Neural cell (in vitro differentiated cells): ENCODE results near the gene TAS2R50. TPM values are rescaled to one million over a fixed set of nuclear protein-coding genes. Genes with fewer than 3 reads are reported as not detected.

Experiments used
- H2AFZ ChIP-seq: fragments of 200-600, 300-800 bp; sonication (generic), shearing (Covaris generic); 2 replicates; pipeline ENCODE4 v1.6.0; 2014; ENCODE audit warnings: low read depth, mild to moderate bottlenecking, antibody characterized with exemption, low read length, moderate library complexity
- H3F3A ChIP-seq: fragments of 200-600 bp; shearing (Covaris generic); 2 replicates; pipeline ENCODE4 v1.6.1; 2016; ENCODE audit warnings: mild to moderate bottlenecking, moderate library complexity, mixed read lengths, antibody characterized with exemption, low read length; ENCODE audit not compliant: insufficient read depth, poor library complexity, severe bottlenecking
- H3K27ac ChIP-seq: fragments of 200-600, 300-800 bp; sonication (generic), shearing (Covaris generic); 2 replicates; pipeline ENCODE4 v1.5.1; 2014; ENCODE audit warnings: mild to moderate bottlenecking, low read length, moderate library complexity
- H3K27me3 ChIP-seq: fragments of 300-800, 200-600 bp; sonication (generic), shearing (Covaris generic); 2 replicates; pipeline ENCODE4 v1.6.0; 2014; ENCODE audit warnings: mild to moderate bottlenecking, low read depth, low read length, moderate library complexity; ENCODE audit not compliant: insufficient read depth
- H3K36me3 ChIP-seq: fragments of 300-800, 200-600 bp; sonication (generic), shearing (Covaris generic); 2 replicates; pipeline ENCODE4 v1.5.1; 2014; ENCODE audit warnings: mild to moderate bottlenecking, antibody characterized with exemption, low read length, moderate library complexity; ENCODE audit not compliant: insufficient read depth
- H3K4me2 ChIP-seq: fragments of 300-800, 200-600 bp; sonication (generic), shearing (Covaris generic); 2 replicates; pipeline ENCODE4 v1.6.0; 2014; ENCODE audit warnings: mild to moderate bottlenecking, low read length
- H3K4me3 ChIP-seq: fragments of 300-800, 200-600 bp; sonication (generic), shearing (Covaris generic); 2 replicates; pipeline ENCODE4 v1.5.1; 2014; ENCODE audit warnings: mild to moderate bottlenecking, low read length, moderate library complexity
- H3K79me2 ChIP-seq: fragments of 200-600 bp; shearing (Covaris generic); replicated peaks from 2 replicates; pipeline ENCODE4 v1.6.0; 2014; ENCODE audit warnings: mild to moderate bottlenecking, low read length, moderate library complexity; ENCODE audit not compliant: insufficient read depth
- H3K9ac ChIP-seq: fragments of 300-800, 200-600 bp; sonication (generic), shearing (Covaris generic); 2 replicates; pipeline ENCODE4 v1.6.1; 2016; ENCODE audit warnings: mild to moderate bottlenecking, low read length, mixed read lengths
- H3K9me2 ChIP-seq: fragments of 200-600 bp; shearing (Covaris generic); 2 replicates; pipeline ENCODE4 v1.6.1; 2016; ENCODE audit warnings: mild to moderate bottlenecking, low read length, mixed read lengths; ENCODE audit not compliant: insufficient read depth
- H3K9me3 ChIP-seq: fragments of 200-600, 300-800 bp; sonication (generic), shearing (Covaris generic); 2 replicates; pipeline ENCODE4 v1.6.1; 2016; ENCODE audit warnings: mild to moderate bottlenecking, mixed run types, low read length, moderate library complexity, mixed read lengths
- H4K20me1 ChIP-seq: fragments of 200-600 bp; shearing (Covaris generic); 2 replicates; pipeline ENCODE4 v1.6.1; 2016; ENCODE audit warnings: mild to moderate bottlenecking, mixed run types; ENCODE audit not compliant: insufficient read depth
- EZH2 ChIP-seq: fragments of 200-600, 300-800 bp; shearing (Covaris generic), sonication (generic); IDR thresholded peaks from 2 replicates; pipeline ENCODE4 v1.6.1; 2014; ENCODE audit warnings: antibody characterized with exemption, low read length, borderline replicate concordance, mild to moderate bottlenecking; ENCODE audit not compliant: insufficient read depth, poor library complexity, severe bottlenecking
- MXI1 ChIP-seq: fragments of 450-650 bp; conservative IDR thresholded peaks from 2 replicates; pipeline ENCODE4 v1.6.1; 2014; ENCODE audit warnings: antibody characterized with exemption, mild to moderate bottlenecking; ENCODE audit not compliant: poor library complexity, severe bottlenecking
- POLR2AphosphoS5 ChIP-seq: IDR thresholded peaks from 2 replicates; pipeline ENCODE4 v1.6.1; 2012
- SMC3 ChIP-seq: fragments of 450-650 bp; conservative IDR thresholded peaks from 2 replicates; pipeline ENCODE4 v1.6.1; 2014; ENCODE audit warnings: antibody characterized with exemption, mild to moderate bottlenecking, moderate library complexity; ENCODE audit not compliant: poor library complexity
- TAF1 ChIP-seq: IDR thresholded peaks from 2 replicates; pipeline ENCODE4 v1.6.1; 2012; ENCODE audit warnings: low read depth
- polyA plus RNA-seq: library from polyadenylated mRNA; depleted of rRNA; stranded (reverse); fragments of >200 nt; gene quantifications from 2 replicates; pipeline ENCODE4 v1.2.3, GENCODE V29; 2014
- TF ChIP-seq, protein P1 (sequence below): IDR thresholded peaks from 2 replicates; pipeline ENCODE4 v1.6.1; 2012; ENCODE audit warnings: borderline replicate concordance
- TF ChIP-seq, protein P2 (sequence below): fragments of 450-650 bp; IDR thresholded peaks from 2 replicates; pipeline ENCODE4 v1.5.1; 2014; ENCODE audit warnings: antibody characterized with exemption, mild to moderate bottlenecking, moderate library complexity; ENCODE audit not compliant: poor library complexity, severe bottlenecking

The TAS2R50 gene
- polyA plus RNA-seq, 1 donor from 2014 or later: not detected

DNA sequence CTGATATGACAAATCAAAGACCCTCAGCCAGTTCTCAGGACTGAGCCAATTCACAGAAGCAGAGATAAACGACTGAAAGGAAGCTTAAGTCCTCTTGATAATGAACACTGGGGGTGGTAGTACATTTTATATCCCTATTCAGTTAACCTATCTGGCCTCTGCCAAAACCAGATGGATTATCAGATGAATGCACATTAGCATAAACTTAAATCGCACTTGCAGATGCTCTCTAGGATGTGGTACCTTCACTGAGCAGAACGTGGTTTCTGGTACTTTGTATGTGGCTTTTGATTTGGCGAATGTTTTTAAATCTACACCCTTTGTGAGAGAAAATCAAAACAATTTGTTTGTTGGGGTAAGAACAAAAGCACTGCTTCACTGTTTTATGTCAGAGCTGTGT is 26.5 kb downstream of the TAS2R50 start:
- no peak overlapping the region for H3K4me2 ChIP-seq
- H3K9me2 ChIP-seq: no peaks in the 10 kb centered on the region
- no peaks in the 10 kb centered on the region for H4K20me1 ChIP-seq
- H3K27me3 ChIP-seq: no peaks in the 10 kb centered on the region
- TF ChIP-seq, protein P1, sequence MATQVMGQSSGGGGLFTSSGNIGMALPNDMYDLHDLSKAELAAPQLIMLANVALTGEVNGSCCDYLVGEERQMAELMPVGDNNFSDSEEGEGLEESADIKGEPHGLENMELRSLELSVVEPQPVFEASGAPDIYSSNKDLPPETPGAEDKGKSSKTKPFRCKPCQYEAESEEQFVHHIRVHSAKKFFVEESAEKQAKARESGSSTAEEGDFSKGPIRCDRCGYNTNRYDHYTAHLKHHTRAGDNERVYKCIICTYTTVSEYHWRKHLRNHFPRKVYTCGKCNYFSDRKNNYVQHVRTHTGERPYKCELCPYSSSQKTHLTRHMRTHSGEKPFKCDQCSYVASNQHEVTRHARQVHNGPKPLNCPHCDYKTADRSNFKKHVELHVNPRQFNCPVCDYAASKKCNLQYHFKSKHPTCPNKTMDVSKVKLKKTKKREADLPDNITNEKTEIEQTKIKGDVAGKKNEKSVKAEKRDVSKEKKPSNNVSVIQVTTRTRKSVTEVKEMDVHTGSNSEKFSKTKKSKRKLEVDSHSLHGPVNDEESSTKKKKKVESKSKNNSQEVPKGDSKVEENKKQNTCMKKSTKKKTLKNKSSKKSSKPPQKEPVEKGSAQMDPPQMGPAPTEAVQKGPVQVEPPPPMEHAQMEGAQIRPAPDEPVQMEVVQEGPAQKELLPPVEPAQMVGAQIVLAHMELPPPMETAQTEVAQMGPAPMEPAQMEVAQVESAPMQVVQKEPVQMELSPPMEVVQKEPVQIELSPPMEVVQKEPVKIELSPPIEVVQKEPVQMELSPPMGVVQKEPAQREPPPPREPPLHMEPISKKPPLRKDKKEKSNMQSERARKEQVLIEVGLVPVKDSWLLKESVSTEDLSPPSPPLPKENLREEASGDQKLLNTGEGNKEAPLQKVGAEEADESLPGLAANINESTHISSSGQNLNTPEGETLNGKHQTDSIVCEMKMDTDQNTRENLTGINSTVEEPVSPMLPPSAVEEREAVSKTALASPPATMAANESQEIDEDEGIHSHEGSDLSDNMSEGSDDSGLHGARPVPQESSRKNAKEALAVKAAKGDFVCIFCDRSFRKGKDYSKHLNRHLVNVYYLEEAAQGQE: no peak
- TF ChIP-seq SMC3: no peak
- no peaks in the 10 kb centered on the region for H3K79me2 ChIP-seq
- no peak overlapping the region for H2AFZ ChIP-seq
- H3F3A ChIP-seq: no peaks in the 10 kb centered on the region
- H3K9ac ChIP-seq: no peak overlapping the region
- H3K4me3 ChIP-seq: no peak overlapping the region
- peaks cover 14% of the 10 kb centered on the region for H3K9me3 ChIP-seq
- H3K36me3 ChIP-seq: no peaks in the 10 kb centered on the region
- no peak overlapping the region for H3K27ac ChIP-seq

DNA sequence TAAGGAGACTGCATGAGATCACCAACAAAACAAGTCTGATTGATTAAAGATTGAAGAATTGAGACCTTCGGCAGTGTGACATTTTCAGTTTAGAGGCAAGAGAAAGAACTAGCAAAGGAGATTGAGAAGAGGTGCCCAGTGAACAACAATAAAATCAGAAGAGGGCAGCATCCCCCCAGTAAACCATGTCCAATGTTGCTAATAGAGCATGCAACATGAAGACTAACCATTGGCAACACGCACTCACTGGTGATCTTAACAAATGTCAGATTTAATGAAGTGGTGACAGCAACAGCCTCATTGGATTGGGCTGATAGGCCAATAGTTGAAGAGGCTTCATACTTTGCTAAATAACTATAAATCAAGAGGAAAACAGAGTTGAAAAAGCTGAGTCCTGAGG is 26.9 kb downstream of the TAS2R50 start:
- no peak overlapping the region for H3K9ac ChIP-seq
- no peak overlapping the region for H3K4me3 ChIP-seq
- H3F3A ChIP-seq: no peaks in the 10 kb centered on the region
- H3K27ac ChIP-seq: no peak overlapping the region
- peaks cover 14% of the 10 kb centered on the region for H3K9me3 ChIP-seq
- H3K79me2 ChIP-seq: no peaks in the 10 kb centered on the region
- H3K27me3 ChIP-seq: no peaks in the 10 kb centered on the region
- no peaks in the 10 kb centered on the region for H4K20me1 ChIP-seq
- H3K36me3 ChIP-seq: no peaks in the 10 kb centered on the region
- no peak overlapping the region for H2AFZ ChIP-seq
- no peak overlapping the region for H3K4me2 ChIP-seq
- H3K9me2 ChIP-seq: no peaks in the 10 kb centered on the region
- TF ChIP-seq, protein P1: no peak
- TF ChIP-seq MXI1 (no peak), POLR2AphosphoS5 (no peak), TAF1 (no peak), SMC3 (no peak), EZH2 (no peak)
- TF ChIP-seq, protein P2, sequence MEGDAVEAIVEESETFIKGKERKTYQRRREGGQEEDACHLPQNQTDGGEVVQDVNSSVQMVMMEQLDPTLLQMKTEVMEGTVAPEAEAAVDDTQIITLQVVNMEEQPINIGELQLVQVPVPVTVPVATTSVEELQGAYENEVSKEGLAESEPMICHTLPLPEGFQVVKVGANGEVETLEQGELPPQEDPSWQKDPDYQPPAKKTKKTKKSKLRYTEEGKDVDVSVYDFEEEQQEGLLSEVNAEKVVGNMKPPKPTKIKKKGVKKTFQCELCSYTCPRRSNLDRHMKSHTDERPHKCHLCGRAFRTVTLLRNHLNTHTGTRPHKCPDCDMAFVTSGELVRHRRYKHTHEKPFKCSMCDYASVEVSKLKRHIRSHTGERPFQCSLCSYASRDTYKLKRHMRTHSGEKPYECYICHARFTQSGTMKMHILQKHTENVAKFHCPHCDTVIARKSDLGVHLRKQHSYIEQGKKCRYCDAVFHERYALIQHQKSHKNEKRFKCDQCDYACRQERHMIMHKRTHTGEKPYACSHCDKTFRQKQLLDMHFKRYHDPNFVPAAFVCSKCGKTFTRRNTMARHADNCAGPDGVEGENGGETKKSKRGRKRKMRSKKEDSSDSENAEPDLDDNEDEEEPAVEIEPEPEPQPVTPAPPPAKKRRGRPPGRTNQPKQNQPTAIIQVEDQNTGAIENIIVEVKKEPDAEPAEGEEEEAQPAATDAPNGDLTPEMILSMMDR: no peak
